Stimulated activated CD4-positive, alpha-beta T cell treated with anti-CD3 and anti-CD28 coated beads, TNF-alpha, amount 100 ng/mL, for 1 hour (primary cell): Measurements from ENCODE around the gene SCYL2.
"Not testable (repeated sequence)": the region's sequence is repeated elsewhere in the genome, so short reads cannot be mapped to it uniquely, and the experiment has no call there.

Experiments used
- DNase-seq, 3 donors: peaks; one replicate each; pipeline ENCODE4 v3.0.0-alpha.2; 2020; ENCODE audit warnings: low read depth in 3 of 3, low spot score in 1 of 3

The SCYL2 gene

DNA sequence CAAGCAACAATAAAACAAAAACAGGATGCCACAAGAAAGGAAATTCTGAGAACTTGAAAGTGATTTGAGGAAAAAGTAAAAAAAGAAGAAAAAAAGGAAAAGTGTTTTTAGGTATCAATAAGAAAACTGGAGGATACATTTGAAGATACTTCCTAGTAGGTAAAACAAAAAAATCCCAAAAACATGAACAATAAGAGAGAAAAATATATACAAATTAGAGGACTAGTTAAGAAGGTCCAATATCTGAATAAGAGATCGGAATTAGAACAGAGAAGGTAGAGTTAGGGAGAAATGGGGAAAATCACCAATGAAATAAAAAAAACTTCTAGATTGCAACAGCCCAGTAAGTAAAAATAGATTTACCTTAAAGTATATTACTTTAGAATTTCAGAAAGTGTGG lies 8.8 kb upstream of the SCYL2 start:
- no peak for DNase-seq

DNA sequence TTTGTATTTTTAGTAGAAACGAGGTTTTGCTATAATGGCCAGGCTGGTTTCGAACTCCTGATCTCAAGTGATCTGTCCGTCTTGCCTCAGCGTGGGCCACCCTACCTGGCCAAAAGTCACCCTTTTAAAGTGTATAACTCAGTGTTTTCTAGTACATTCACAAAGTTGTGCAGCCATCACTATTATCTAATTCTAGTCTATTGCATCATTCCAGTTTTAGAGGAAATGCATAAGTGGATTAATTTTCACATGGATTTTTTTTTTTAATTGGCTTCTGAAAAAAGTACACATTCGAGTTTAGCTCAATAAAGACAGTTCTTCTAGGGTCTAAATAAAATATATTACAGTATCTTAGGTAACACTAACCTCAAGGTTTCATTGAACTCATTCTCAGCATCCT lies 3.8 kb upstream of the SCYL2 start:
- DNase-seq, result no peak

- DNase-seq, result not testable (repeated sequence)
Observed at GRCh38 chr12:100265107-100265506, 1.9 kb upstream of the SCYL2 start.

DNA sequence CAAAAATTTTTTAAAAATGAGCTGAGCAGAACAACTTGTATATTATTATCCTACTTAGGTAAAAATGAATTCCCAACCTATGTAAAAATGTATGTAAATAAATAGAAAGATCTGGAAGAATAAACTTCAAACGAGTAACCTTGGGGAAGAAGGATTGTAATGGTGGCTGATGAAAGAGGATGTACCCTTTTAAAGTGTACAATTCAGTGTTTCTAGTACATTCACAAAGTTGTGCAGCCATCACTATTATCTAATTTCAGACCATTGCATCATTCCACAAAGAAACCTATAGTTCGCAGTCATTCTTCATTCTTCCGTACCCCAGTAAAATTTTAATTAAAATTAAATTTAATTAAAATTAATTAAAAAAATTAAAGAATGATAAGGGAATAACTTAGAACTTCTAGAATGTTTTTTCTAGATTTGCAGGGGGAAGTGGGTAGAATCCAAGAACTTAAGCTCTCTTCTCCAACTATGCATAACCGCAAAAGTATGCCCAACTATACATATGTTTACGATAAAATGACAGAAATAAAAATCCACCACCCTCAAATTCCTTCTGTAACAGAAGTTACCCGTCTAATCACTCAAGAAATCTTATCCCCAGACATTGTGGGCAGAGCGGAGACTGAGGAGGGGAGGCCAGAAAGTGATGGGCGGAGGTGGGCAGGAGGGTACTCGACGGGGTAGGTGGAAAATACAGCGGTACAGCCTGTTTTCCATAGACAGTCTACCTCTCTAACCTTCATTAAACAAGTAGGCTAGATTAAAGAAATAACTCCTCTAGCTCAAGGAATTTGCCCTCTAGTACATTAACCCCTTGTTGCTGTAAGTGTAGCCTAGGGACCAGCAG lies 1.0 kb upstream of the SCYL2 start:
- no peak for DNase-seq

DNA sequence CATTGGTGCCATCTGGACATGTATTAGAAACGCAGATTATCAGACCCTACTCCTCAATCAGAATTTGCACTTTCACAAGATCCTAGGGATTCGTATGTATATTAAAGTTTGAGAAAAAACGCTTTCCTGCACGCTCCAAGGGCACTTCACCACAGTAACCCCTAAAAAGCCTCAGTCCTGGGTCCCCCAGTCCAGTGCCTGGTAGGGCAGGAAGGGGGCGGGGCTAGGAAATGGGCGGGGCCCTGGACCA lies 467 bp upstream of the SCYL2 start:
- DNase-seq, result peak in 2 of 3 donors; percentile 76 to 94

GRCh38 chr12:100267603-100268281 lies 765 bp downstream of the SCYL2 start:
- no peak for DNase-seq

DNA sequence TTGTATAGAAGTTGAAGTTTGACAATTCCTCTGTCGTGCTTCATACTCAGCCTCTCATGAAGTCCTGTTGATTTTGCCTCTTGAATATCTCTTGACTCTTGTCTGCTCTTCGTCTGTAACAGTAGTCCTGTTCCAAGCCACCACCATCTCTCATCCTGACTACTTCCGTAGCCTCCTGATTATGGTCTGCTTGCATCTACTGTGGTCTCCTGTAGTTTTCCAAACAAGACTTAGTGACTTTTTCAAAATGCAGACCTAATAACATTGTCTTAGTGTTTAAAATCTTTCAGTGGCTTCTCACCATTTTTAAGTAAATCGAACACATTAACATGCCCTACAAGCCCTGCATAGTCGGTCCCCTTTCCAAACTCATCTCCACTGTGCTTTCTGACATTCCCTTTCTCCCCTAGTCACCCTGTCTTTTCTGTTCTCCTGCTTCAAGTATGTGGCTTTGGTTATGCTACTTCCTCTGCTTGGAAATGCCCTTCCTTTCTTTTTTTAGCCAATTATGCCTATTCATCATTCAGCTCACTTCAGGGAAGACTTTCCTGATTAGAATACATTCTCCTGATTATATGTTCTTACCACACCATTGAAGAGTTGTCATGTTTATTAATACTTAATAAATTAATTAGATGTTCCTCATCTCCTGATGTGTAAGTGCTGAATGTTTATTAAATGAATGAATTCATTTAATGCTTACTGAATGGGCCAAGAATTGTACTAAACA lies 2.0 kb downstream of the SCYL2 start:
- no peak for DNase-seq

- DNase-seq, result no peak
Observed at GRCh38 chr12:100273782-100274181, 6.8 kb downstream of the SCYL2 start.

GRCh38 chr12:100274291-100274690 lies 7.3 kb downstream of the SCYL2 start:
- DNase-seq, result no peak

DNA sequence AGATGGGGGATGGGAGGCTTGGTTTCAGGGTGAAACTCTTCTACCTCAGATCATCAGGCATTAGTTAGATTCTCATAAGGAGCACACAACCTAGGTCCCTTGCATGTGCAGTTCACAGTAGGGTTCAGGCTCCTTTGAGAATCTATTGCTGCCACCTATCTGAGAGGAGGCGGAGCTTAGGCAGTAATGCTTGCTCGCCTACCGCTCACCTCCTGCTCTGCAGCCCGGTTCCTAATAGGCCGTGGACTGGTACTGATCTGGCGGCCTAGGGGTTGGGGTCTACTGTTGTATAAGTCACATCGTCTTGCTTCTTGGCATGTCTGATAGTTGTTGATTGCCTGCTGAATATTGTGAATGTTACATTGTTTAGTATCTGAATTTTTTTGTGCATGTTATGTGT lies 12.2 kb downstream of the SCYL2 start:
- DNase-seq, result no peak

- DNase-seq, result no peak
Observed at GRCh38 chr12:100279607-100280244, 12.7 kb downstream of the SCYL2 start.

GRCh38 chr12:100284556-100284955 lies 17.6 kb downstream of the SCYL2 start:
- DNase-seq, result not testable (repeated sequence)

GRCh38 chr12:100289038-100289437 lies 22.1 kb downstream of the SCYL2 start:
- DNase-seq, result no peak

GRCh38 chr12:100290016-100290415 lies 23.0 kb downstream of the SCYL2 start:
- DNase-seq, result no peak

DNA sequence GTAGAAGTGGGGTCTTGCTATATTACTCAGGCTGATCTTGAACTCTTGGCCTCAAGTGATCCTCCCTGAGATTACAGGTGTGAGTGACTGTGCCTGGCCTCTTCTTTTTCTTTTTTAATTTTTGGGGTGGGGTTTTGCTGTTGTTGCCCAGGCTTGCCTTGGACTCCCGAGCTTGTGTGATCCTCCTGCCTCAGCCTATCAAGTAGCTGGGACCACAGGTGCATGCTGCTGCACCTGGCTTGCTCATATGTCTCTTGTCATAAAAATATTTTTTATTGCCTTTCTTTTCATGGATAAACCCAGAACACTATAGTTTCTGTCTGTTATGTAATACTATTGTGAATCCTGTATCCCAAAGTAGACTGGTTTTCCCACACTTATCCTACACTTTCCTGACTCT lies 26.0 kb downstream of the SCYL2 start:
- no peak for DNase-seq

GRCh38 chr12:100294366-100294765 lies 27.4 kb downstream of the SCYL2 start:
- DNase-seq, result not testable (repeated sequence)

GRCh38 chr12:100295764-100296555 lies 29.0 kb downstream of the SCYL2 start:
- no peak for DNase-seq

- DNase-seq, result no peak
Observed at GRCh38 chr12:100302081-100302480, 35.1 kb downstream of the SCYL2 start.

DNA sequence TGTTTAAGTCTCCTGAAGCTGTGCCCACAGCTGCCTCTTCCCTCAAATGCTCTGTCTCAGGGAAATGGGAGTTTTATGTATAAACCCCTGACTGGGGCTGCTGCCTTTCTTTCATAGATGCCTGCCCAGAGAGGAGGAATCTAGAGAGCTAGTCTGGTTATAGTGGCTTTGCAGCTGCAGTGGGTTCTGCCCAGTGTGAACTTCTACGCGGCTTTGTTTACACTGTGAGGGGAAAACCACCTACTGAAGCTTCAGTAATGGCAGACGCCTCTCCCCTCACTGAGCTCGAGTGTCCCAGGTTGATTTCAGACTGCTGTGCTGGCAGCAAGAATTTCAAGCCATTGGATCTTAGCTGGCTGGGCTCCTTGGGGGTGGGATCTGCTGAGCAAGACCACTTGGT lies 36.9 kb downstream of the SCYL2 start:
- no peak for DNase-seq

- DNase-seq, result not testable (repeated sequence)
Observed at GRCh38 chr12:100304334-100304733, 37.4 kb downstream of the SCYL2 start.

GRCh38 chr12:100308138-100308537 lies 41.2 kb downstream of the SCYL2 start:
- not testable (repeated sequence) for DNase-seq
